EL (cell line): ENCODE data around the gene CNTN4.

Experiments used
- DNase-seq: peaks from one replicate; pipeline ENCODE4 v3.0.0-alpha.2; 2016

The CNTN4 gene

DNA sequence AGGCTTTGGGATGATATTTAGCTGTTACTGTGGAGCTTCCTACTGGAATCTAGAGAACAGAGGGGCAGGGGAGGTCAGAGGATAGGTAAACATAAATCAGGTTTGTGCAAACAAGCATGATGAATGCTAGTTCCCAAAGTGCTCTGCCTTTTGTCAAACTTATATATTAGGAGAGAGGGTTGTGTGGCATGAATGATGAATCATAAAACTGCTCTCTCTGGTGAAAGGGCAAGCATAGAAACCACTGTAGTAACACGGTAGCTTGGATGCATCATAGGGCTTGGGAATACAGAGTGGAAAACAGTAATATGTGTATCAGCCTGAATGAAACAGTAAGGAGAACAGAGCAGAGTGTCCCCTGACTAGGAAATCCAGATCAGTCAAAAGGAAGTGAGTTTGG is 524.8 kb downstream of the CNTN4 start:
- DNase-seq, result no peak

DNA sequence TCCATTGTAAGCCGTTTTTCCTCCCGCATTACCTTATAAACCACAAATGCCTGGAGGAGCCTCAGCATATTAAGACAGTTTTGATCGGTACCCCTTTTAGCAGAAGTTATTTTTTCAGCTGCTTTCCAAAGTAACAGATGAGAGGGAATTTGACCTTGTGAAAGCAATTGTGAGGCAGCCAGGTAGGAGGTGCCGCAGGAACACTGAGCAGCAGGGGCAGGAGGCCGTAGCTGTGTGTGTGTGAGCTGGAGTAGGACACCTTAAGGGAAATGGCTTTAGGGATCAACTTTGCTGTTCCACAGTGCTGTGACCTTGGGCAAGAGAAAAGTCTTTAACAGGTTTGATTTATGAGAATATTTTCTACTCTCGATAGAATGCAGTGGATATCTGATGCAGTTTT is 529.5 kb downstream of the CNTN4 start:
- no peak for DNase-seq

DNA sequence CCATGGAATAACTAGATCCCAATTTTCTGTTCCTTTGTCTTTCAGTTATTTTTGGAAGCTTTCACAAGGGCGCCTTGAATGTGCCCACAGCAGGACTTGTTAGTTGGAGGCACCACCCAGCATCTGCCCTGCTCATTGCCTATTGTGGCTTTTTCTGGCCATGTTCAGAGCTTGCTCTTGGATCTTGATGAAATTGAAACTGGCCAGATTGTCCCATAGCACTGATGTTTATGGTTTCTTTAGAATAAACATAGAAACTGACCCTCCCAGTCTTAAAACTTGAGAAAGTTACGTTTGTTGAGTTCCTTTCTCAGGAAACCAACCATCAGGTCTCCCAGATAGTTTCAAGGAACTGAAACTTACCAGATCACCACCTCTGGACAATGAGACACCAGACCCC is 536.8 kb downstream of the CNTN4 start:
- no peak for DNase-seq

- no peak for DNase-seq
These were observed 544.9 kb downstream of the CNTN4 start for GRCh38 chr3:2643606-2644005.

GRCh38 chr3:2645001-2645400 is 546.3 kb downstream of the CNTN4 start:
- no peak for DNase-seq

DNA sequence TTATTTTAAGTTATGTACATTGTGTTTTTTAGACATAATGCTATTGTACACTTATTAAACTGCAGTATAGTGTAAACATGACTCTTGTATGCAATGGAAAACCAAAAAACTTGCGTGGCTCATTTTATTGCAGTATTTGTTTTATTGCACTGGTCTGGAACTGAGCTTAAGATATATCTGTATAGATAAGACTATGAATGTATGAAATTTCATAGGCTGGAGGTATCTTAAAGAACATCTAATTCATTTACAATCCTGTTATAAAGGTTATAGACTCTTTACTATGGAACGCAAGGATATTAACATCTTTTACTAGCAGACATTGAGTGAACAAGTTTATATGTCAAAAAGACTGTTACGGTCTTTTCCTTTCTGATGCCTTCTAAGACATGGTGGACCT is 552.1 kb downstream of the CNTN4 start:
- no peak for DNase-seq

DNA sequence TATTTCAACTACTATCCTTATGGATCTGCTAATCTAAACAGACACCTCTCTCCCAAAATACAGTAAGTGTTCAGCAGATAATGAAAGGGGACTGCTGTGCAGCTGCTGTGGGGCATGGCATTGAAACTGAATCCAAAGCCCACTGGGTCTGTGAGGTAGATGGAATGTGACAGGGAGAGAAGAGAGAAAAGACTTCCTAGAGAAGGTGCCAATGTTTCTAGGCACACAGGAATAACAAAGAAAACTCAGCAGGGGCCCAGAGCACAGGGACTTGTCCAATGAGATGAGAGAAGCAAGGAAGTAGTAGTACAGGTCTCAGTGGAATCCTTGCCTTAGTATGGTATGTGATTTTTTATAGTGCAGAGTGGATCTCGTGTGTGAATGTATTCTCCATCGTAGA is 553.7 kb downstream of the CNTN4 start:
- no peak for DNase-seq

DNA sequence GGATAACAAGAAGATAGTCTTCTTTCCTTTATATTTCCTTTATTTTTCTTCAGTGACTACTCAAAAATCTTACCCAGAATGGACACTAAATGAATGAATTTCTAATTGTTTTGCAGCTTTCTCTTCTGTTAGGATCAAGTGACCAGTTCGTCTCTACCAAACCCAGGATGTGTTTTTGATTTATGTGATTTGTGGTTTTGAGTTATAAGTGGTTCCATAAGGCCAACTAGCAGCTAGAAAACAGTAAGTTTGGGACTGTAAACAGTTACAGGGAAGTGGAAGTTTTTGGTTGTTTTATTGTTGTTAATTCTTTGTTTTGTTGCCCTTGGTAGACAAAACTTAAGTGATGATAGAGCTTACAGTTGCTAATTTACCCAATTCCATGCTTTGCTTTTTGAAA is 555.0 kb downstream of the CNTN4 start:
- no peak for DNase-seq

GRCh38 chr3:2655229-2655701 is 556.6 kb downstream of the CNTN4 start:
- no peak for DNase-seq

- DNase-seq, result no peak
These were observed 558.4 kb downstream of the CNTN4 start for GRCh38 chr3:2656806-2657777.

DNA sequence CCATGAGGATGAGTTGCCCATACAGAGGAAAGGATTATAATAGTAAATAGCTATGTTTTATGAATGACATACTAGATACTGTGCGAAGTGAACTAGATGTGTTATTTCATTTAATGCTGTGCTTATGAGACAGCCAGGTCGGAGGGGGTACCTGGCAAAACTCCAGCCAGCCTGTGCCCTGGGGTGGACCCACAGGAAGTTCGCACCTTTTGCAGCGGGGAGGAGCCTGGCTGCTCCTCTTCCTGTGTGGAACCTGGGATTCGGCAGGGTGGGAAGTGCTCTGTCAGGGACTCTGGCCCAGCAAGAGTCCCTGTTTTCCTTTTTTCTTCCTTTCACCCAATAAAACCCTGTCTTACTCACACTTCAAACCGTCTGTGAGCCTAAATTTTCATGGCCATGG is 559.3 kb downstream of the CNTN4 start:
- DNase-seq, result no peak

DNA sequence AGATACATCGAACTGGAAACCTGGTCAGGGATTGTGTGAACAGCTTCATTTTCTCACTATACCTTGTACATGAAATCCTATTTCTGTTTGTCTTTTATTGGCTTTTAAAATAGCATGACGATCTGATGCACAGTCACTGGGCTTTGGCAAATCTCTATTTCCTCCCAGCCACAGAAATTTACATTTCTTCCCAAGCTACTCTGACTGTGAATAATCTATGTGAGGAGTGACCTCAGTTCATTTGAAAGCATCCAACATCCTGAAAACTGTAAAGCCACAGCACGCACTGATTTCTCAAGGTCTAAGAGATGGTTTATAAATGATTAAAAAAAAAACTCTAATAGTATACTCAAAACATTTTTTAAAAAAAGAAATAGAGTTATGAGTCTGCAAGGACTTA is 561.2 kb downstream of the CNTN4 start:
- no peak for DNase-seq

DNA sequence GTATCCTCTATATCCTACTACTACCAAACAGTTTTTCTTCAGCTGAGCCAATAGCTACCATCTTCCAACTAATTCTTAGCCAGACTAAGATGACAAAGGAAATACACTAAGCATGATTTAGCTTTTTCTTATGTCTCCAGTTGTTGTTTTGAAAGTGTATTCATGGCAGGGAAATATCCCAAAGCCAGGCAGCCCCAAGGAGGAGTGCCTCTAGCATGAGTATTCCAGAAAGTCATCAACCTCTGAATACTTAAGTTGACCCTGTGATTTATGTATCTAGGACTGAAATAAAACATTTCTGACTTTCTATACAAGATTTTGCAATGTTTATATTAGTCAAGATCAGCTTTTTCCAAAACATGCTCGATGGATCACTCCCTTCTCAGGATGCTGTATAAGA is 562.4 kb downstream of the CNTN4 start:
- DNase-seq, result no peak

- no peak for DNase-seq
These were observed 578.8 kb downstream of the CNTN4 start for GRCh38 chr3:2677501-2677900.

- no peak for DNase-seq
These were observed 581.6 kb downstream of the CNTN4 start for GRCh38 chr3:2680236-2680635.

GRCh38 chr3:2684046-2684445 is 585.4 kb downstream of the CNTN4 start:
- DNase-seq, result no peak

GRCh38 chr3:2686816-2687502 is 588.3 kb downstream of the CNTN4 start:
- DNase-seq, result no peak

DNA sequence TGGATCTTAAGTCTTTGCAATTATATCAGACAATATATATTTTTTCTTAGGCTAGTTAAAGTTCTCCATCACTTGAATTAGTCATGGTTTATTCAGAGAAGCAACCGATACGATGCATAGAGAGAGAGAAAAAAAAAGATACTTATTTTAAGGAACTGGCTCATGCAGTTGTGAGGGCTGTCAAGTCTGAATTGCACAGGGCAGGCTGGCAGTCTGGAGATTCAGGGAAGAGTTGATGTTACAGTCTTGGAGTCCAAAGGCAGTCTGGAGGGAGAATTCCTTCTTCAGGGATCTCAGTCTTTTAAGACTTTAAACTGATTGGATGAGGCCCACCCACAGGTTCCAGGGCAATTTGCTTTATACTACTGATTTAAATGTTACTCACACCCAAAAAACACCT is 598.9 kb downstream of the CNTN4 start:
- no peak for DNase-seq

DNA sequence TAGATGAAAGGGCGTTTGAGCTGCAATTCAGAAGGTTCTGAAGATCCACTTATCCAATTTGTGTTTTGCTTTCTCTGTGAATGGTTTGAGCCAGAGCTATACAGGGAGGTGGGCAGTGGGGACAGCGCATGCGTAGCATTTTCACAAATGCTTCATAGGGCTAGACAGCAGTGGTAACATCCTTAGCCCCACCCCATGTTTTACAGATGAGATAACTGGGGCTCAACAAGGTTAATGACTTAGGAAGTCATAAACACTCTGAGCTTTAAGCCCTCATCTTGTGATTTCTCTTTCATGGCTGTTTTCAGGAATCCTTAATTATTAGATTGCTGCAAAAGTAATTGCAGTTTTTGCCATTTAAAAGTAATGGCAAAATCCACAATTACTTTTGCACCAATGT is 602.8 kb downstream of the CNTN4 start:
- no peak for DNase-seq

- DNase-seq, result no peak
These were observed 607.6 kb downstream of the CNTN4 start for GRCh38 chr3:2706144-2706835.

DNA sequence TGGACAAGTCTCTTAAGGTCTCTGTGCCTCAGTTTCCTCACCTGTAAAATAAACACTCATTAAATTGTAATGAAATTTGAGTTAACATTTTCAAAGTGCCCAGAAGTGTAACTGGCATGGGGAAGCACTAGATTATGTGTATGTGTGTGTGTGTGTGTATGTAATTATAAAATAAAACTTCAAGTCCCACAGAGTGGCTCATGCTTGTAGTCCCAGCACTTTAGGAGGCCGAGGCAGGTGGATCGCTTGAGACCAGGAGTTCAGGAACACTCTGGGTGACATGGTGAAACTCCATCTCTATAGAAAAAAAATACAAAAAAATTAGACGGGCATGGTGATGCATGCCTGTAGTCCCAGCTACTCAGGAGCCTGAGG is 608.2 kb downstream of the CNTN4 start:
- DNase-seq, result no peak

GRCh38 chr3:2711081-2711480 is 612.4 kb downstream of the CNTN4 start:
- DNase-seq, result no peak

- DNase-seq, result no peak
These were observed 615.3 kb downstream of the CNTN4 start for GRCh38 chr3:2713923-2714322.

GRCh38 chr3:2714834-2715233 is 616.2 kb downstream of the CNTN4 start:
- no peak for DNase-seq
